Suprapubic skin (tissue), 4 donors: ENCODE results near the gene CARD14.

Experiments
- CTCF ChIP-seq, 2 donors: fragments of 200-600 bp in 1 of 2; fragments of 450-650 bp in 1 of 2; sonication (generic) in 1 of 2; IDR thresholded peaks; one replicate each; pipeline ENCODE4 v1.5.1; 2016 to 2019; ENCODE audit warnings: antibody characterized with exemption in 2 of 2, mild to moderate bottlenecking in 1 of 2, moderate library complexity in 1 of 2
- EP300 ChIP-seq: sonication (generic); formaldehyde crosslinking; IDR thresholded peaks from one replicate; pipeline ENCODE4 v1.6.1; 2017; ENCODE audit warnings: antibody characterized with exemption
- POLR2A ChIP-seq, 2 donors: fragments of 450-650 bp; IDR thresholded peaks; one replicate each; pipeline ENCODE4 v1.6.1; 2017; ENCODE audit warnings: antibody characterized with exemption in 2 of 2, mild to moderate bottlenecking in 2 of 2, moderate library complexity in 2 of 2
- POLR2AphosphoS5 ChIP-seq, 3 donors: sonication (generic); formaldehyde crosslinking; IDR thresholded peaks; one replicate each; pipeline ENCODE4 v1.6.1; 2017; ENCODE audit warnings: antibody characterized with exemption in 3 of 3

DNA sequence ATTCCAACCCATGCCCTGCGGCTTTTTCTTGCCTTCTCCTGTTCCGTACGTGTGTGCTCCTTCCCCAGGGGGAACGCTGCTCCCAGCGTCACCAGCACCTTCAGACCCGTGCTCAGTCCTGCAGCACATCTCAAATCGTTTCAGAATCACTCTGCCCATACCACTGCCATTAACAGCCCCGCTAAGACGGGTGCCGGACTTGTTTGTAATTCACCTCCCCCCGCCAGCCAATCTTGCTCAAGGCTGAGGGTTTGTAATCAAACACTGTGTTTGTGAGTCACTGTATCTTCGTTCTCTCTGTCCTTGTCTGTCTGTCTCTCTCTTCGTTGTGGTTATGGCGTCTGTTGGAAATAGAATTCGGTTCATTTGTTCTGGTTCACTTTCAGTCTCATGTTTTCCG lies 17.3 kb downstream of the CARD14 start:
- TF ChIP-seq CTCF (IDR thresholded peaks at IDR 0.05) (no peak), EP300 (no peak), POLR2AphosphoS5 (IDR thresholded peaks at IDR 0.05) (no peak), POLR2A (IDR thresholded peaks at IDR 0.05) (no peak)
